GM19395 (cell line): ENCODE results near the gene MTLN.
A peak's percentile ranks its signal among the peaks of the same experiment; 100 is the strongest.
"Not testable (repeated sequence)": the region's sequence is repeated elsewhere in the genome, so short reads cannot be mapped to it uniquely, and the experiment has no call there.

ENCODE experiments used
- ATAC-seq: cut with Tn5 transposase; IDR thresholded peaks from one replicate; pipeline ENCODE4 v1.9.1; 2021; ENCODE audit warnings: mild to moderate bottlenecking, moderate library complexity; ENCODE audit not compliant: unreplicated experiment

Gene MTLN, protein sequence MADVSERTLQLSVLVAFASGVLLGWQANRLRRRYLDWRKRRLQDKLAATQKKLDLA

DNA sequence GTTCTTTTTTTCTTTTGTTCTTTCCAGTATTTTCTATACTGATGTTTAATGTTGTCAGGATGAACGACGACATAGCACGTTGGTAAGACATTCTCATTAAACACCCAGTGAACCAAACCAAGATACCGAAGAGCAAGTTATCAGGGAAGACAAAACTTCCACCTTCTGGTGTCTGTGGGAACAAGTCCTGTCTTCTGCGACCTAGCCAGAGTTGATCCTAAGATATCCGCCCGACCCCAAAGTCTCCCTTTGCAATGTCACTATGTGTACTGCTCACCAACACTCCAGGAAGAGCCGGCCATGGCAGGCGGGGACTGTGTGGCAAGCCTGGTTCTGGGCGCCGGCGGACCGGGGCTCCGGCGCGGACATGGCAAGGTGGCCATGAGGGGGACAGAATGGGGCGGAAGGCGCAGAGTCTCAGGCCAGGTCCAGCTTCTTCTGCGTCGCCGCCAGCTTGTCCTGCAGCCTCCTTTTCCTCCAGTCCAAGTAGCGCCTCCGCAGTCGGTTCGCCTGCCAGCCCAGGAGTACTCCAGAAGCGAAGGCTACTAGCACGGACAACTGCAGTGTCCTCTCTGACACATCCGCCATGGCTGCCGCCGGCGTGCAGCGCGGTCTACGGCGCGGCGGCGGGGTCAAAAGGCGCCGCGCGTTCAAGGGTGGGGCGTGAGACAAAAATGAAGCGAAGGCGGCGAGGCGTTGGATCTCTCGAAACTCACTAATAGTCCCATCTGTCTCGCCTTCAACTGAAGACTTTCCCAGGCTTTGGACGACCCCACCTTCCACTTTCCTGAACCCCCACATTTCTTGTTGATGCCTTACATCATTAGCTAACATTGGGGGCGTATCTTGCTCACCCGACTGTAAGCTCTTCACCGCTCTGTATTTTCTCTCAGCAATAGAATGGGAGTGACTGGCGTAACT lies at the start of gene MTLN:
TSS of gene MTLN (minus strand) at position 610 of the 921 bp plus-strand sequence. CDS start at position 588, 22 bp downstream.
- peak; percentile 80 for ATAC-seq

DNA sequence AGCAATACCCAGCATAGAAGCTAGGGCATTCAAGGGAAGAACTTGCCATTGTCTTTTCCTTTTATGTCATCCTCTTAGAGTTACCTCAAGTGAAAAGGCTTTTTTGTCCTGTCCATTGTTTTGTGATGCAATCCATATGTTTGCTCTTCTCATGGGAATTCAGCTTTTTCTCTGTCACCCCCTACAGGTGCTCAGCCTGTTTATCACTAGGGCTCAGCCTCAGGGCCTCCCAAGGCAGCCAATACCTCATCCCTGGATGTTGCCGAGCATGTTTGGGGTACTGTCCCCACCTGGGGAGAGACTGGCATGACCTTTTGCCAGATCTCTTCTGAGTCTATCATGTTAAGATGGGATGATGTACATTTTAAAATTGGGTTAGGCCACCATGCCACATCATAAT lies 49.6 kb upstream of the MTLN start:
- ATAC-seq = not testable (repeated sequence)

DNA sequence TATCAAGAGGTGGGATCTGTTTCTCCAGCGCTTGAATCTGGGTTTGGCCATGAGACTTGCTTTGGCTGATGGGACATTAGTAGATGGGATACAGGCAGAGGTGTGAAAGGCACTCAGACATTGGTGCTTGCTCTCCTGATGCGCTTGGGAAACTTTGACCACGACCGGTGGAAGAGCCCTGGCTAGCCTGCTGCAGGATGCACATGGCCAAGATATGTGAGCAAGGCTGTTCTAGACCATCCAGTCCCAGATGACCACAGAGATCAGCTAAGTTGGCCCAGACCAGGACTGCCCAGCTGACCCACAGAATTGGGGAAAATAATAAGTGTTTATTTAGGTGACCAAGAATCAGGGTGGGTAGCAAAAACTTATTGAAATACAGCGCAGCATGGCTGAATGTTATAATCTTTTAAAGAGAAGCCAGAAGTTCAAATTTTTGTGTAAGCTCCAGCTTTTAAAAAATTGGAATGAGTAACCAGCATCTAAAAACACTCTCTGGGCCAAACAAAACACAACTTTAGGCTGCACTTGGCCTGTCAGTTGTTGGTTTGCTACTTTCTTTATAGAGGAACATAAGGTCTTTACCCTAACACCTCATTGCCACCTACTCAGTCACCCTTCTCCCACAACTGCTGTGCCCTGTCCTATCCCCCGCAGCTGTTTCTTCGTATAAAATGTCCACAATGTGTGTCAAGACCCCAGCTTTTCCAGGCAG lies 35.9 kb upstream of the MTLN start:
- ATAC-seq = not testable (repeated sequence)

DNA sequence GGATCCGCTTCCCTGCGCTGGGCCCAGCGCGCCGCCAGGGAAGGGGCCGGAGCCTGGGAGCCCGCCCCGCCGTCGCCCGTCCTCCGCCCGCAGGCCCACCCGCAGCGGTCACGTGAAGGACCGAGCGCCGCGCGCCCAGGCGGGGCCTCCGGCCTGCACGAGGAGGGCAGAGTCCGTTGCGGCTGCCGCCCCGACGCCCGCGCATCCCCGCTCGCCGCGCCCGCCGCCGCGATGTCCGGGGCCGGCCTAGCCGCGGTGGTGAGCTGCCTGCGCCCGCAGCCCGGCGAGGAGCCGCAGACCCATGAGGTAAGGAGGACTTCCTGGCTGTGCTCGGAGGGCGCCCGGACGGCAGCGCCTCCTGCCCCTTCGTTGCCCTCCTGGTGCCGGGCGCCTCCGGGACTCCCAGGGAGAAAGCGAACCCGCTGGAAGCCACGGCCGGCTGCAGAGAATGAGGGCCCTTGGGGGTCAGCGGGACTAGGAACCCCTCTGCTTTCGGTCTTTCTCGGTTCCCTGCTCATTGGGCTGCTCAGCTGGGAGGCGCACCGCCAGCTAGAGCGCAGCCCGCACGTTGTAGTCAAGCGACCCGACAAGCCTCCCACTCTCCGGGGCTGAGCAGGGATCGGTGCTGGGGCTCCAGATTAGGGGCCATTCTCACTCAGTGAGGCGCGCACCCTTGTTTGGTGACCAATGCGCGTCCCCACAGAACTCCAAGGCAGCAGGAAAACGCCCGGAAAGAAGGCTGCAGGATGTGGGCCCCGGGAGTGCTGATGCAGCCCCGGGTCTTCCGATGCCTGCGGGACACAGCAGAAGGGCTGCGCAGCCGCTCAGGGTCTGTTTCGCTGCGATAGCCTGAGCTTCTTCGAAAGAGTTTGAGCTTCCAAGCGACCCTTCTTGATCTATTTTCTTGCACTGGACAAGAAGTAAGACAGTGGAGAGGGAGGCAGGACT lies 33.4 kb upstream of the MTLN start:
- ATAC-seq = not testable (repeated sequence)

DNA sequence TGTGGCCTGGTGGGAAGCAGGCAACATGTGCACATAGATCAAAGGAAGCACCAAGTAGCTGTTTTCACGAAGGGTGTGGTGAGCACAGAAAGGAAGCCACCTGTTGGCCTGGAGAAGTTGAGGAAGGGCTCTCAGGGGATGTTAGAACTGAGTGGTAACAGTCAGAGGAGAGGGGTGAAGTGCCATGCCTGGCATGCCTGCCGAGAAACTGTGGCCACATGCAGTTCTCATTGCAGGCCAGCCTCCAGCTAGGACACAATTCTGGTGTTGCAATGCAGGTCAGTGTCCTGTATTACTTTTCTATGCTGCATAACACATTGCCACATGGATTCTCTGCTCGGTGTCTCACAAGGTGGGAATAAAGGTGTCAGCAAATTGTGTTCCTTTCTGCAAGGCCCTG lies 30.9 kb upstream of the MTLN start:
- not testable (repeated sequence) for ATAC-seq

DNA sequence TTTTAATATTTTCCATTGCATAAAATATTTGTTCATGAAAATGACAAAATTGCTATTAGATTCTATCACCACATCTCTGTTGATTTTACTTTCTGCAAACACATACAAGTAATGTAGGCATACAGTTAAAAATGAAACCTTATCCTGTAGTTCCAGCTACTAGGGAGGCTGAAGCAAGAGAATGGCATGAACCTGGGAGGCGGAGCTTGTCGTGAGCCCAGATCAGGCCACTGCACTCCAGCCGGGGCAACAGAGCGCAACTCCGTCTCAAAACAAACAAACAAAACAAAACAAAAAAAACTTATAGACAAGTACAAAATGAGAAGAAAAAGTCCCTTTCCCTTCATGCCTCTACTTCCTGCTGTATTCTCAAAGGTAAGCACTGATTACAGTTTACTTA lies 22.2 kb upstream of the MTLN start:
- not testable (repeated sequence) for ATAC-seq

DNA sequence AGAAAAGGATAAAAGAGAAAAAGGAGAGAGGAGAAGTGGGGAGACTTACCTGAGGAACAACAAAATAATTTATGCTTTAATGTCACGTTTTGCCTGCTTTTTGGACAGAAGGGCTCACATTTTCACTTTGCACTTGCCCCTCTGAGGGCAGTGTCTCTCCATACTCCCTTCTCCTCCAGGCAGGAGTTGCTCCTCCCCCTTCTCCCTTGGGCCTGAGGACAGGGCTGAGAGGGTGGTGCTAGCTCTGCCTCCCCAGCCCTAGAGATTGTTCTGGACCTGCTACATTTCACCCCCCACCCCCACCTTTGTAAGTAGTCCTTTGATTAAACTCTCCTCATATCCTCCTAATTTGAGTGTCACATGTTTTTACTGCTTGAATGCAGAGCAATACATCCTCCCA lies 17.5 kb upstream of the MTLN start:
- not testable (repeated sequence) for ATAC-seq

DNA sequence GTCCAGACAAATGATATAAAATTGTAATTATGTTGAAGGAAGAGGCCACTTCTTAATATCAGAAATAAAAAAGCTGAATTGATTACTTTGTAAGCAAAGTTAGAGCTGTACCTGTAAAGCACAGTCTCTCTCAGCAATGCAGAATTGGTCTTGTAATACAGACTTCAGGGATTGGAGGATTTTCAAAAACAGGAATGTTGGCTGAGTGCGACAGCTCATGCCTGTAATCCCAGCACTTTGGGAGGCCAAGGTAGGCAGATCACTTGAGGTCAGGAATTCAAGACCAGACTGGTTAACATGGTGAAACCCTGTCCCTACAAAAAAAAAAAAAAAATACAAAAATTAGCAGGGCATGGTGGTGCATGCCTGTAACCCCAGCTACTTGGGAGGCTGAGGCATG lies 10.3 kb upstream of the MTLN start:
- not testable (repeated sequence) for ATAC-seq

DNA sequence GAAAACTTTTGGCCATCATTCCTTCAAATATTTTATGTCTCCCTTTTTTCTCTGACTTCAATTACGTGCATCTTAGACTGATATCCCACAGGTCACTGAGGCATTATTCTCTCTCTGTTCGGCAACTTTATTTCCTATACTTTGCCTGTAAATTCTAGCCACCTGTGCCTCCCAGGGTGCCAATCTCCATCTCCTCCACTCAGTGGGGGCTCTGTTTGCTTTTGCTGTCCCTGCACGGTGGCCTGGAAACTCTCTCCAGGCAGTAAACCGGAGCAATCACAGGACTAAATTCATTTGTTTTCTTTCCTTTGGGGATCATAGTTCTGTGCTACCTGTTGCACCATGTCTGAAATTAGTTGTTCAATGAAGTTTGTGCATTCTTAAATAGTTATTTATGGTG lies 9.6 kb upstream of the MTLN start:
- ATAC-seq = no peak

DNA sequence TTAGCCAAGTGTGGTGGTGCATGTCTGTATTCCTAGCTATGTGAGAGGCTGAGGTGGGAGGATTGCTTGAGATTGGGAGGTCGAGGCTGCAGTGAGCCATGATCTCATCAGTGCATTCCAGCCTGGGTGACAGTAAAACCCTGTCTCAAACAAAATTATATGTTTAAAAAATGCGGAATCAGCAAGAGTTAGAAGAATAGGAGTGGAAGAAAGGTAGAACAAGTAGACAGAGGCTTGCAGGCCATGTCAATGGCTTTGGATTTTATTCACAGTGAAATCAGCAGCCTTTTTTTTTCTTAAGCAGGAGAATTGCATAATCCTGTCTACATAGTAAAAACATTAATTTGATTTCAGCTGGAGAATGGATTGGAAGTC lies 7.8 kb upstream of the MTLN start:
- ATAC-seq = no peak

DNA sequence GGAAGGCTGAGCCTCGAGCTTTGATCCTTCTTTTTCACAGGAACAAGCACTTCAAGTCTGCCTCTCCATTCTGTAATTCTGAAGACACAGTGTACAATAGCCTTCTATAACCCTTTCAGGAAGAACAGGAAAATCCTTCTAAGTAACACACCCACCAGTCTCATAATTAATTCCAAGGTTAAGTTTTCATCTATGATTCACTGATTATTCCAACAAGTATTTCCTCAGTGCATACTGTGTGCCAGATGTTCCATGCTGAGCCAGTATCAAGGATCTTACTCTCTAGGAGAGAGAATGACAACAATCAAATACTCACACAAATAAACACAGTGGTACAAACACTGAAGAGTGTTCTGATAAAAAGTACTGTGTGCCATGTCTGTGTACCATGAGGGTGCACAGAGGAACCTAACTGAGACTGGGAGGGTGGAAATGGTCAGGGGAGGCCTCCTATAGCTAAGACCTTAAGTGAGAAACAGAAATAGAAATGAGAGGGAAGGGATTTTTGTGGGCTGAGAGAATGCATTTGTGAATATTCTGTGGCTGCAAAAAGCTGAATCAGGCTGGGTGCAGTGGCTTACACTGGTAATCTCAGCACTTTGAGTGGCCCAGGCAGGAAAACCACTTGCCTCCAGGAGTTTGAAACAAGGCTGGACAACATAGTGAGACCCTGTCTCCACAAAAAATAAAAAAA lies 7.3 kb upstream of the MTLN start:
- ATAC-seq = no peak

DNA sequence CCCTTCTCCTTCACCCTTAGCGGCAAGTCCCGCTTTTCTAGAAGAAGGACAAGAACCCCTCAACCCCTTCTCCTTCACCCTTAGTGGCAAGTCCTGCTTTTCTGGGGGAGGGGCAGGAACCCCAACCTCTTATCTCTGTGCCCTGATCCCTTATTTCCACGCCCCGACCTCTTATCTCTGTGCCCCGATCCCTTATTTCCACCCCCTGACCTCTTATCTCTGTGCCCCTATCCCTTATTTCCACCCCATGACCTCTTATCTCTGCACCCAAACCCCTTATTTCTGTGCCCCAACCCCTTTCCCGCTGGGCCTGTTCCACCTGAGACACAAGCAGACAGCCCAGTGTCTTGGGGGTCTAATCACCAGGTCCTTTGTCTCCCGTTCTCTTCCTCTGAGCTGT lies 6.5 kb upstream of the MTLN start:
- ATAC-seq = not testable (repeated sequence)

DNA sequence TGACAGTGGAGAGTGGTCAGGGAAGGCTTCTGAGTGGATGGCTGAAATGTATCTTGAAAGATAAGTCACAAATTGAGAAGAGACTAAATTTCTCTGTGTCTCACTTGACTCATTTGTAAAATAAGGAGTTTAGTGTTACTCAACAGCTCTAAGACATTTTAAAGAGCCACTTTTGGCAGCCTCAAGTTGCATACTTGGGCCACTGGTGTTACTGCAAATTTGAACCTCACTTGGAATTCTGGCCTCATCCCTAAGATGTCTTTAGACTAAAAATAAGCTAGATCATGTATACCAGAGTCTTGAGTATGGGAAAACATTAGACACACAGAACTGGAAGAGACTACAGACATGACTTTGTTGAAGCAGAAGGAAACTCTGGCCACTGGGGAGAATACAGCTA lies 4.5 kb upstream of the MTLN start:
- no peak for ATAC-seq

DNA sequence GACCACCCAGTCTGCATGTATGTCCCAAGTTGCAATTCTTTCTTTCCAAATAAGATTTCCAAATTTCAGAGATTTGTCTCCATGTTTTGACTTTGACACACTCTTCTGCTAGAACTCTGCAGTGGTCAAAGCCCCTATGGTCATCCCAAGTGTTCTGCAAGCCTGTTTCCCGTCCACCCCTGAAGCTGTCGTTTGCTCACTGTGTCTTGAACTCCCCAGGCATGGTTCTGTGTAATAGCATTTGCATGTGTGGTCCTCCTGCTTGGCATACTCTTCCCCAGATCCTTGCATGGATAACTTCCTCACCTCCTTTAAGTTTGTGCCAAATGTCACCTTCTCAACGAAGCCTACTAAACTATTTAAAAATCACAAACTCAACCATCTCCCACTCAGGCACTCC lies 3.9 kb upstream of the MTLN start:
- no peak for ATAC-seq

DNA sequence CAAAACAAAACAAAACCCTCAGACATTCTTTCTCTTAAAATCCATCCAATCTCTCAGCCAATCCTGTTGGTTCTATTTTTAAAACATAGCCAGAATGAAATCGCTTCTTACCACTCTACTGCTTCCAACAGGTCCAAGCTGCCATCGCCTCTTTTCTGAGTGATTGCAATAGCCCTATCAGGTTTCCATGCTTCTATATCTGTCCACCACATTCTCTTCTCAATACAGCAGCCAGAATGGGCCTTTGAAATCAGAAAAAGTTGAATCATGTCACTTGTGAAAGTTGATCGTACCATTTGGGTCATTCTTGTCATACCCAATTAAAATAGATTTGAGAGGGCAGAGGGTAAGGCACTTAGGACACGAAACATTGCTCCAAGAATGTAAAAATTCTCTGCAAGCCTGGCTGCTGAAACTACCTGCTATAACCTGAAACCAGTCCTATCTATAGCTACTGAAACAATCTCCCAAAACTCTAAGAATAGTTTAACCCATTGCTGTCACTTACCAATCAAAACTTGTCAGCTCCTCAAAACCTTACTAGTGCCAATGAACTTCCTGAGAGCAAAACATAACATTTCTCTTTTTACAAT lies 3.3 kb upstream of the MTLN start:
- ATAC-seq = no peak

DNA sequence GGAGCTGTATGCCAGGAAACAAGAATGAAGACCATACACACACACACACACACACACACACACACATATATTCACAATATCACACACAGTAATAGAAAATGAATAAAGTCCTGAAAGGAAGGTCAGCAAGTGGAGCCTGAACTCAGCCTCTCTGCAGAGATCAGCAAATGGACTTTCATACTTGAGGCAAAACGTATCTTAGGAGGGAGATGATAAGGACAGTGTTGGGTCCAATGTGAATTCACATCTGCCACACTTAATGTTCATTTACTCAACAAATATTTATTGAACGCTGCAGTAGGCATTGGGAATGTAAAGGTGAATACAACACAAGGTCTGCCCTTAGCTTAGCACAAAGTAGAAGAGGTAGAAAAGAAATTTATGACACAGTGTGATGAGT lies 2.7 kb upstream of the MTLN start:
- ATAC-seq = no peak

DNA sequence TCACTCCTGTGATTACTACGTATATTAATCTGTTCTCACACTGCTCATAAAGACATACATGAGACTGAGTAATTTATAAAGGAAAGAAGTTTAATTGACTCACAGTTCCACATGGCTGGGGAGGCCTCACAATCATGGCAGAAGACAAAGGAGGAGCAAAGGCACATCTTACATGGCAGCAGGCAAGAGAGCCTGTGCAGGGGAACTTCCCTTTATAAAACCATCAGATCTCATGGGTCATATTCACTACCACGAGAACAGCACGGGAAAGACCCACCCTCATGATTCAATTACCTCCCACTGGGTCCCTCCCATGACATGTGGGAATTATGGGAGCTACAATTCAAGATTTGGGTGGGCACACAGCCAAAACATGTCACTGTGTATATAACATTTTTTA lies 1.2 kb upstream of the MTLN start:
- not testable (repeated sequence) for ATAC-seq

DNA sequence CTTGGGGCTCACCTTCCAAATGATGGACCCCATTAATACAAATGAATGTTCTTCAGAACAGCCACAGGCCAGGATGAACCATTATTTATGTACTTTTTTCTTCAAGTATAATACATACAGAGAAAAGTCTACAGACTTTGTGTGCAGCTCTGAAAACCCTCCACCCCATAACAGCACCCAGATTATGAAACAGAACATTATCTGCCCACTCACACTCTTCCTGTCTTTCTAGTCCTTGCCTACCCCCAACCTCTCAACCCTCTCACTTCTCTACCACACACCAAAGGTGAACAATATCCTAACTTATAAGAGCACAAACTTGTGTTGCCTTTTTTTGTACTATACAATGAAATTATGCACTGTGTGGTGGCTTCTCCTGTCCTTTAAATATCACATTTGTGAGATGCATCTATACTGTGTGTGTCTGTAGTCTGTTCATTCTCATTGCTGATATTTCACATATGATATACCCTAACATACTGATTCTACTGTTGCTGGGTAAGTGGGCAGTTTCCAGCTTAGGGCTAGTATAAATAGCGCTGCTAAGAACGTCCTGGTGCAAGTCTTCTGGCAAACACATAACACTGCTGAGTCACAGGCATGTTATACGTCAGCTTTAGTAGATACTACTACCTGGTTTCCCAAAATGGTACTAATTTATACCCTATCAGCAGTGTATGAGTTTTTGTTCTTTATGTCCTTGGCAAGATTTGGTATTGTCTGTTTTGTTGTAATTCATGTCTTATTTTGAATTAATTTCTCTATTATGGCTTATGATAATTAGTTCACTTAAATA lies 6.5 kb downstream of the MTLN start:
- ATAC-seq = no peak
